ENCODE results near the gene RAD51B.
"Not testable (repeated sequence)": the region's sequence is repeated elsewhere in the genome, so short reads cannot be mapped to it uniquely, and the experiment has no call there.

Gene RAD51B

DNA sequence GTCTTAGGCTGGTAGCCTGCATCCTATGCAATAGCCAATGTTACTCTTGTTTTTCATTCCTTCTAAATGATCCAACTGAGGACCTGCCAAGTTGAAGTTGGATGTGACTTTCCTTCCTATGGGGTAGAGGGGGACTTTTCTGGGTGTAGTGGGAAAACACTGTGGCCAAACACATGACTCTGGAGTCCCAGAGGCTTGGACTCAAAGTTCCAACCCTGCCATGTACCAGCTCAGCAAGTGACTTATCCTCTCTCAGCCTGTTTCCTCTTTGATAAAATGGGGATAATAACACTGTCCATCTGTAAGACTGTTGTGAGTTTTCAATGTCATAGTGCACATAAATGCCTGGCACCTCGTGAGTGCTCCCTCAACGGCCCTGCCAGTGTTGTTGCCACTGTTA lies 876.3 kb downstream of the RAD51B start:
- H3K27me3 ChIP-seq (ENCODE audit: control insufficient read depth in 1 of 2, insufficient read depth in 2 of 2, low read length in 2 of 2), result no peaks in the 10 kb centered on the region
- peaks cover 0 to 9% of the 10 kb centered on the region in 2 donors for H3K4me1 ChIP-seq (ENCODE audit: control insufficient read depth in 1 of 2, insufficient read depth in 2 of 2, low read length in 2 of 2)
- H3K9me3 ChIP-seq (ENCODE audit: control insufficient read depth in 1 of 2, low read length in 2 of 2), result no peaks in the 10 kb centered on the region
- no peak overlapping the region for H3K9ac ChIP-seq (ENCODE audit: low read depth in 1 of 2, low read length in 2 of 2)
- H3K27ac ChIP-seq (ENCODE audit: low read depth, low read length), result no peak overlapping the region
- H3K4me3 ChIP-seq (ENCODE audit: low read depth in 1 of 2, low read length in 2 of 2), result no peak overlapping the region
- H3K36me3 ChIP-seq (ENCODE audit: control insufficient read depth in 1 of 2, insufficient read depth in 2 of 2, low read length in 2 of 2), result no peaks in the 10 kb centered on the region

DNA sequence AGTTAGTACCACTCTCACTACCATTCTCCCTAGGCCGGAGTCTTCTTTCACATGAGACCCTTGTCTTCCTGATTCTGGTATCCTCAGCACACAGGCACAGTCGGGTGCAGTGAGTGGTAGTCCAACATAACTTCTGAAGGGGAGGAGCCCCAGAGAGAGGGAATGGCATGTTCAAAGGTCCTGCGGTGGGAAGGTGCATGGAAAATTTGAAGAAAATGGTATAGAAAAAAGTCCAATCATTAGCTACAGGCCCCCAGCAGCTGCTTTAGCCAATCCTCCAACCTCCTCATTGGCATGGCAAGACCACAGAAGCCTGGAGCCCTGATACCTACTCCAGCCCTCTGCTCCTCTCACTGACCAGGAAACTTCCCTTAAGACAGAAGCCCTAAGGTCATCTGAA lies 876.7 kb downstream of the RAD51B start:
- Histone ChIP-seq H3K4me1 (ENCODE audit: control insufficient read depth in 1 of 2, insufficient read depth in 2 of 2, low read length in 2 of 2) (peaks cover 0 to 9% of the 10 kb centered on the region in 2 donors), H3K36me3 (ENCODE audit: control insufficient read depth in 1 of 2, insufficient read depth in 2 of 2, low read length in 2 of 2) (no peaks in the 10 kb centered on the region), H3K27me3 (ENCODE audit: control insufficient read depth in 1 of 2, insufficient read depth in 2 of 2, low read length in 2 of 2) (no peaks in the 10 kb centered on the region), H3K4me3 (ENCODE audit: low read depth in 1 of 2, low read length in 2 of 2) (no peak overlapping the region), H3K27ac (ENCODE audit: low read depth, low read length) (no peak overlapping the region), H3K9ac (ENCODE audit: low read depth in 1 of 2, low read length in 2 of 2) (no peak overlapping the region), H3K9me3 (ENCODE audit: control insufficient read depth in 1 of 2, low read length in 2 of 2) (no peaks in the 10 kb centered on the region)

DNA sequence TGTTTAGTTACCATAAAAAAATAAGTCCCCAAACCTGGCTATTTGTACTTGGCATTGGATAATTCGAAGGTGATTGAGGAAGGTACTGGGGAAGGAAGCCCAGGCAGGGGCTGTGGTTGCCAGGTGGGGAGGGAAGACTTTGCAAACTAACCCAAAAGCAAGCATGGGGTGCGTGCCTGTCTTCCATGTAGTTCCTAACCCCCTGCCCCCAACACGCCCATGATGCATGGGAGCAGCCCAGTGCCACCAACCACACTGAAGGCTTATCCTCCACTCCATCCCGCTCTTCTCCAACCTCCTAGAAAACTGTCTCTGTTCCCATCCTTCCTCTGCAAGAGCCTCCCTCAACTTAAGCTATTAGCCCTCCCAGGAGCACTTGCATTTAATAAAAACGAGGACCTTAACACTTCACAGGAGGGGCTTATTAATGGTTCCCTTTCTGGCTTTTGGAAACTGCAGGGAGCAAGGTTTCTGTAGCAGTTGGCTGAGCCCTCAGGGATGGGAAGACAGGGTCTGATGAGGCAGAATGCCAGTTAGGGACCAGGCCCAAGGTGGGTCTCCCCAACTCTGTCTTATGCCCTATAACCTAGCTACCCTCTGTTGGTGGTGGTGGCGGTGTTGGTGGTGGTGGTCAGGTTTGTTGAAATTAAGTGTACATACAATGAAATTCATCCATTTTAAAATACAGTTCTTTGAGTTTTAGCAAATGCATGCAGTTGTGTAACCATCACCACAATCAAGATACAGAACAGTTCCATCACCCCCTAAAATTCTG lies 877.3 kb downstream of the RAD51B start:
- Histone ChIP-seq H3K9me3 (ENCODE audit: control insufficient read depth in 1 of 2, low read length in 2 of 2) (no peaks in the 10 kb centered on the region), H3K27me3 (ENCODE audit: control insufficient read depth in 1 of 2, insufficient read depth in 2 of 2, low read length in 2 of 2) (no peaks in the 10 kb centered on the region), H3K9ac (ENCODE audit: low read depth in 1 of 2, low read length in 2 of 2) (no peak overlapping the region), H3K36me3 (ENCODE audit: control insufficient read depth in 1 of 2, insufficient read depth in 2 of 2, low read length in 2 of 2) (no peaks in the 10 kb centered on the region), H3K4me1 (ENCODE audit: control insufficient read depth in 1 of 2, insufficient read depth in 2 of 2, low read length in 2 of 2) (peaks cover 0 to 9% of the 10 kb centered on the region in 2 donors), H3K4me3 (ENCODE audit: low read depth in 1 of 2, low read length in 2 of 2) (no peak overlapping the region), H3K27ac (ENCODE audit: low read depth, low read length) (no peak overlapping the region)

DNA sequence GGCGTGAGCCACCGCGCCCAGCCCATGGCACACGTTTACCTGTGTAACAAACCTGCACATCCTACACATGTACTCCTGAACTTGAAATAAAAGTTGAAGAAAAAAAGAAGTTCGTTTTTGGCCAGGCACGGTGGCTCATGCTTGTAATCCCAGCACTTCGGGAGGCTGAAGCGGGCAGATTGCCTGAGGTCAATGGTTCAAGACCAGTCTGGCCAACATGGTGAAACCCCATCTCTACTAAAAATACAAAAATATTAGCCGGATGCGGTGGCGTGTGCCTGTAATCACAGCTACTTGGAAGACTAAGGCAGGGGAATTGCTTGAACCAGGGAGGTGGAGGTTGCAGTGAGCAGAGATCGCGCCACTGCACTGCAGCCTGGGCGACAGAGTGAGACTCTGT lies 879.2 kb downstream of the RAD51B start:
- H3K9ac ChIP-seq (ENCODE audit: low read depth in 1 of 2, low read length in 2 of 2); H3K27ac ChIP-seq (ENCODE audit: low read depth, low read length); H3K9me3 ChIP-seq (ENCODE audit: control insufficient read depth in 1 of 2, low read length in 2 of 2); H3K36me3 ChIP-seq (ENCODE audit: control insufficient read depth in 1 of 2, insufficient read depth in 2 of 2, low read length in 2 of 2); H3K4me3 ChIP-seq (ENCODE audit: low read depth in 1 of 2, low read length in 2 of 2); H3K4me1 ChIP-seq (ENCODE audit: control insufficient read depth in 1 of 2, insufficient read depth in 2 of 2, low read length in 2 of 2); H3K27me3 ChIP-seq (ENCODE audit: control insufficient read depth in 1 of 2, insufficient read depth in 2 of 2, low read length in 2 of 2): not testable (repeated sequence)

DNA sequence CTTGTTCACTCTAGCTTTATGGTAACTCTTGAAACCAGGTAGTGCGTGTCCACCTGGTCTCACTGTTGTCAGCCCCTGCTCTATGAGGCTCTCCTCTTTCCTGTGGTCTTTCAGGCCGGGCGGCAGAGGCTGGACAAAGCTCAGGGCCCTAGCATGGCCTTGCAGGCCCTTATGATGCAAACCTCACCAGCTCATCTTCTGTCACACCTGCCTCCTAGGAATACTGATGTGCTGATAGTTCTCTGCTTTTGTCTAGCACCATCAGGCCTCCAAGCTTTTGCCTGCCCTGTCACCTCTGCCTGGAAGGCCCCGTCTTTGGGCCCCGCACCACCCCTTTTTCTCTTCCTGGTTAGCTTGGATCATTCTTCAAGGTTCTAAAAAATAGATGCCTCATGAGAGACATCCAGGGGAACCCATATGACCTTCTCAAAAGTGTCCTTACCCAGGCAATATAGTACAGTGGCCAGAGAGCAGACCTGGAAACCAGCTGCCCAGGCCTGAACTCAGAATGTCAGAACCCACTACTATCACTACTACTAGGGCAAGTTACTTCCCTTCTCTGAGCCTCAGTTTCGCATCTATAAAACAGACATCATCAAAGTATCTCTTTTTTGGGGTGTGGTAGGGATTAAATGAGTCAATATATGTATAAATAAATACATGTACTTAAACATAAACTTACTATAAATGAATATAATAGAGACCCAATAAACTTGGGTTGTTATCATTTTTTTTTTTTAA lies 881.6 kb downstream of the RAD51B start:
- no peaks in the 10 kb centered on the region for H3K27me3 ChIP-seq (ENCODE audit: control insufficient read depth in 1 of 2, insufficient read depth in 2 of 2, low read length in 2 of 2)
- no peak overlapping the region for H3K27ac ChIP-seq (ENCODE audit: low read depth, low read length)
- no peak overlapping the region for H3K9ac ChIP-seq (ENCODE audit: low read depth in 1 of 2, low read length in 2 of 2)
- H3K9me3 ChIP-seq (ENCODE audit: control insufficient read depth in 1 of 2, low read length in 2 of 2), result no peaks in the 10 kb centered on the region
- peaks cover 10 to 19% of the 10 kb centered on the region in 2 donors for H3K4me1 ChIP-seq (ENCODE audit: control insufficient read depth in 1 of 2, insufficient read depth in 2 of 2, low read length in 2 of 2)
- H3K36me3 ChIP-seq (ENCODE audit: control insufficient read depth in 1 of 2, insufficient read depth in 2 of 2, low read length in 2 of 2), result no peaks in the 10 kb centered on the region
- H3K4me3 ChIP-seq (ENCODE audit: low read depth in 1 of 2, low read length in 2 of 2), result no peak overlapping the region

DNA sequence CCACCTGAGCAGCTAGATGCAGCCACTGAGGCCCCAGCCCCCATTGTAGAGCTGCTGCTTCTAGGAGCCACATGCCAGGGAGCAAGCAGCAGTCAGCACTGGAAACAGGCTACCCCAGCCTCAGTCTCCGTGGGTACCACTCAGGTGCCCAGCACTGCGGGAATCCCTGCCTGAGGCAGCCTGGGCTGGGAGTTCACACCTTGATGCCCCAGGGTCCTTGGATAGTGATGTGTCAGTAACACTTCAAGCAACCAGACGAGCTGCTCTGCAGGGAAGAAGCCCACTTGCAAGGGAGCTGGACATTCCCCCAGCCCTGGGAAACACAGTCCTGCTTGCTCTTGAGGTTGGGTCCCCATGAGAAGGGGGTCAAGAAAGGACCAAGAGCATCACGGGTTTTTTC lies 882.6 kb downstream of the RAD51B start:
- Histone ChIP-seq H3K4me1 (ENCODE audit: control insufficient read depth in 1 of 2, insufficient read depth in 2 of 2, low read length in 2 of 2) (peaks cover 20 to 23% of the 10 kb centered on the region in 2 donors), H3K9me3 (ENCODE audit: control insufficient read depth in 1 of 2, low read length in 2 of 2) (no peaks in the 10 kb centered on the region), H3K27me3 (ENCODE audit: control insufficient read depth in 1 of 2, insufficient read depth in 2 of 2, low read length in 2 of 2) (no peaks in the 10 kb centered on the region), H3K4me3 (ENCODE audit: low read depth in 1 of 2, low read length in 2 of 2) (no peak overlapping the region), H3K27ac (ENCODE audit: low read depth, low read length) (no peak overlapping the region), H3K9ac (ENCODE audit: low read depth in 1 of 2, low read length in 2 of 2) (no peak overlapping the region), H3K36me3 (ENCODE audit: control insufficient read depth in 1 of 2, insufficient read depth in 2 of 2, low read length in 2 of 2) (no peaks in the 10 kb centered on the region)

DNA sequence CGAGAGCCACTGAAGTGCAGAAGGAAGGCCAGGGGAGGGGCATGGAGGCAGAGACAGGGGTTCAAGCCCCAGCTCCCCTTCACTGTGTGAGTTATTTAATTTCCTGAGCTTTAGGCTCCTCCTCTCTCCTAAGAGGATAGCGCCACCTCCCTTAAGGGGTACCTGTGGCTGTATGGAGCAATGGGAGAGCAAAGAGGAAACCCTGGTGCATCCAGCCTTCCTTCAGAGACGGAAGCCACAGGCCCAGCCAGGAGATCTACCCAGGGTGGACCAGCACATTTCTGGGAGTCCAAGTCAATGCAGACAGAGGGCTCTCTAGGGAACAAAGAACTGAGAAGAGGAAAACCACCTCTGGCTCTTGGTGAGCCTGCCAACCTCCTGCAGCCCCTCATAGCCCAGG lies 883.0 kb downstream of the RAD51B start:
- Histone ChIP-seq H3K4me1 (ENCODE audit: control insufficient read depth in 1 of 2, insufficient read depth in 2 of 2, low read length in 2 of 2) (peaks cover 20 to 23% of the 10 kb centered on the region in 2 donors), H3K27me3 (ENCODE audit: control insufficient read depth in 1 of 2, insufficient read depth in 2 of 2, low read length in 2 of 2) (no peaks in the 10 kb centered on the region), H3K9me3 (ENCODE audit: control insufficient read depth in 1 of 2, low read length in 2 of 2) (no peaks in the 10 kb centered on the region), H3K9ac (ENCODE audit: low read depth in 1 of 2, low read length in 2 of 2) (no peak overlapping the region), H3K36me3 (ENCODE audit: control insufficient read depth in 1 of 2, insufficient read depth in 2 of 2, low read length in 2 of 2) (no peaks in the 10 kb centered on the region), H3K27ac (ENCODE audit: low read depth, low read length) (no peak overlapping the region), H3K4me3 (ENCODE audit: low read depth in 1 of 2, low read length in 2 of 2) (no peak overlapping the region)

DNA sequence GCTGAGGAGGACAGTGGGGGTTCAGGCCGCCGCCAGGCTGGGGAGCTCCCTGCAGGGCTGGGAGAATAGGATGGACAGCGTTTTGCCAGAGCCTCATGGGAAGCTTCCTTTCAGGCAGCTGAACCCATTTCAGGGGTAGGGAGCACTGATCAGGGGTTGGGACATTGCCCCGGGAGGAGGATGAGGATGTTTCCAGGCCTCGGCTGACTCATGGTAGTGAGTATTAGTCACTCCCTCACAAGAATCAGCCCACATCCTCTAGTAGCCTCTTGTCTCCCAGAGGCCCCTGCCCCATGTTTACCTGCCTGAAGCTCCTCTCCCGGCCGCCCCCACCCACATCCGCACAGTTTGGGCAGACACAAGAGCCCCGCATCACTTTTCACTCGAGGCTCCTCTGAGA lies 883.5 kb downstream of the RAD51B start:
- H3K9ac ChIP-seq (ENCODE audit: low read depth in 1 of 2, low read length in 2 of 2), result no peak overlapping the region
- H3K9me3 ChIP-seq (ENCODE audit: control insufficient read depth in 1 of 2, low read length in 2 of 2), result no peaks in the 10 kb centered on the region
- H3K27me3 ChIP-seq (ENCODE audit: control insufficient read depth in 1 of 2, insufficient read depth in 2 of 2, low read length in 2 of 2), result no peaks in the 10 kb centered on the region
- no peak overlapping the region for H3K27ac ChIP-seq (ENCODE audit: low read depth, low read length)
- H3K4me3 ChIP-seq (ENCODE audit: low read depth in 1 of 2, low read length in 2 of 2), result no peak overlapping the region
- no peaks in the 10 kb centered on the region for H3K36me3 ChIP-seq (ENCODE audit: control insufficient read depth in 1 of 2, insufficient read depth in 2 of 2, low read length in 2 of 2)
- H3K4me1 ChIP-seq (ENCODE audit: control insufficient read depth in 1 of 2, insufficient read depth in 2 of 2, low read length in 2 of 2), result peaks cover 20 to 23% of the 10 kb centered on the region in 2 donors

DNA sequence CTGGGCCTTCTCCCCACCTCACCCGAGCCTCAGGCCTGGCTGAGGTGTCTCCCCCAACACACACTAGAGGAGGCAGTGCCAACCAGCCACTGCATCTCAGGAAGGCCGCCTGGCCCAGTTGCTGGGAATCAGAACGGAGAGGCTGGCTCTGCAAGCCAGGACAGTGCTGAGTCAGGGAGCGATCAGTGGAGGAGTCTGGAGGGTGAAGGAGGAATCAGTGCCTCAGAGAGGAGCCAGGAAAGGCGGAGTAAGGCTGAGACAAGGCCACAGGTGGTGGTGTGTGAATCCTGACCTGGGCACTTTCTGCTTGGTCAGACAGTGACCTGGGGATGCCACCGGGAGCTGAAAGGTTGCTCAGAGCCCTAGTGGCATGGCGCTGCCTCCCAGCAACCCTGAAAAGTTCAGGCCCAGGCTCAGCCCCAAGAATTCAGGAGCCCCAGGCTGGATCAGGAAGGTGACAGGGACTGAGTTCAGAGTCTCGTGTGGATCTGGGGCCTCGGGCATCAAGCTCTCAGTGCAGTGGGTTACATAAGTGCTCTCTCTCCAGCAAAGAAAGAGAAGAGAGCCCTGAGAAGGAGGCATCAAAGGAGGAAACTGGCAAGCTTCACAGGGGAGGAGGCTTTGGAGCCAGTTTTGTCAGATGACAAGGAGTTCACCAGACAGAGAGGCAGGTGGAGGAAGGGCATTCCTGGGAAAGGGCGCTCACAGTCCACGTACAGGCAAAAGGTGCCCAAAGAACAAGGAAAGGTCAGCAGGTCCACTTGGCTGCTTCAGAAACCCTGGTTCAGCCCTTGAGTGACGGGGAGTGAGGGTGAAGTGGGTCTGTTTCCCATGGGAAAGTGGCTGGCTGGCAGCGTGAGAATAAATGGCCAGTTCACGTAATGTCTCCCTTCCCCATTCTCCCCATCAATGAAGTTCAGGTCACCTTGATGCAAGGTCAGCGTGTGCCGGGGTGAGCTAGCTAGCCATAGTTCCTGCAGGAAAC lies 885.4 kb downstream of the RAD51B start:
- no peak overlapping the region for H3K27ac ChIP-seq (ENCODE audit: low read depth, low read length)
- no peak overlapping the region for H3K4me3 ChIP-seq (ENCODE audit: low read depth in 1 of 2, low read length in 2 of 2)
- peaks cover 20 to 23% of the 10 kb centered on the region in 2 donors for H3K4me1 ChIP-seq (ENCODE audit: control insufficient read depth in 1 of 2, insufficient read depth in 2 of 2, low read length in 2 of 2)
- no peaks in the 10 kb centered on the region for H3K27me3 ChIP-seq (ENCODE audit: control insufficient read depth in 1 of 2, insufficient read depth in 2 of 2, low read length in 2 of 2)
- H3K9ac ChIP-seq (ENCODE audit: low read depth in 1 of 2, low read length in 2 of 2), result no peak overlapping the region
- H3K9me3 ChIP-seq (ENCODE audit: control insufficient read depth in 1 of 2, low read length in 2 of 2), result no peaks in the 10 kb centered on the region
- no peaks in the 10 kb centered on the region for H3K36me3 ChIP-seq (ENCODE audit: control insufficient read depth in 1 of 2, insufficient read depth in 2 of 2, low read length in 2 of 2)
